Ectodermal cell (in vitro differentiated cells): ENCODE results near the gene KCND1. TPM values are rescaled to one million over a fixed set of nuclear protein-coding genes. Genes with fewer than 3 reads are reported as not detected.
A peak's percentile ranks its signal among the peaks of the same experiment; 100 is the strongest.

Experiments
- H3K27ac ChIP-seq: 2 replicates; pipeline ENCODE4 v1.7.0; 2013; ENCODE audit warnings: mild to moderate bottlenecking, low read depth, low read length; ENCODE audit not compliant: insufficient read depth, poor library complexity, severe bottlenecking
- H3K27me3 ChIP-seq: 2 replicates; pipeline ENCODE4 v1.7.0; 2013; ENCODE audit warnings: mild to moderate bottlenecking, low read length; ENCODE audit not compliant: insufficient read depth, control insufficient read depth, poor library complexity, severe bottlenecking
- H3K36me3 ChIP-seq: one replicate; pipeline ENCODE4 v1.7.0; 2013; ENCODE audit warnings: low read length; ENCODE audit not compliant: control insufficient read depth, insufficient read depth
- H3K4me1 ChIP-seq: one replicate; pipeline ENCODE4 v1.7.0; 2013; ENCODE audit warnings: low read length; ENCODE audit not compliant: control insufficient read depth, insufficient read depth
- H3K4me3 ChIP-seq: 2 replicates; pipeline ENCODE4 v1.7.0; 2013; ENCODE audit warnings: low read depth, low read length, control low read depth; ENCODE audit not compliant: insufficient read depth
- H3K9me3 ChIP-seq: 2 replicates; pipeline ENCODE4 v1.7.0; 2013; ENCODE audit warnings: mild to moderate bottlenecking, low read length, moderate library complexity; ENCODE audit not compliant: control insufficient read depth
- WGBS, 2 experiments: methylation state at CpG; one replicate each; pipeline ENCODE4 v1.1.7; 2013; ENCODE audit warnings: missing lambda C conversion rate in 2 of 2; 5-methylcytosine and 5-hydroxymethylcytosine counted together
- polyA plus RNA-seq, 4 experiments: library from polyadenylated mRNA; stranded (reverse); fragments of 50-300 nt; gene quantifications; one replicate each; pipeline ENCODE4 v1.2.3, GENCODE V29; 2013

The KCND1 gene
- 7.7 TPM for polyA plus RNA-seq (2013, experiment 1 of 4)
- polyA plus RNA-seq (2013, experiment 2 of 4): 7.2 TPM
- 5.9 TPM for polyA plus RNA-seq (2013, experiment 3 of 4)
- polyA plus RNA-seq (2013, experiment 4 of 4): 6.8 TPM

GRCh38 chrX:48971249-48972219, at the start of gene KCND1:
TSS of gene KCND1 (minus strand) at chrX:48971844. CDS start at chrX:48970271, 1,573 bp downstream.
- Histone ChIP-seq H3K27me3 (no peaks in the 10 kb centered on the region), H3K27ac (no peak within 1 kb of the TSS), H3K36me3 (no peaks in the 10 kb centered on the region), H3K4me1 (no peaks in the 10 kb centered on the region), H3K4me3 (peak within 1 kb of the TSS; percentile 41), H3K9me3 (no peaks in the 10 kb centered on the region)
- 3 to 5% methylated on average over 27 to 28 of the region's 28 CpGs for WGBS, 2 experiments

DNA sequence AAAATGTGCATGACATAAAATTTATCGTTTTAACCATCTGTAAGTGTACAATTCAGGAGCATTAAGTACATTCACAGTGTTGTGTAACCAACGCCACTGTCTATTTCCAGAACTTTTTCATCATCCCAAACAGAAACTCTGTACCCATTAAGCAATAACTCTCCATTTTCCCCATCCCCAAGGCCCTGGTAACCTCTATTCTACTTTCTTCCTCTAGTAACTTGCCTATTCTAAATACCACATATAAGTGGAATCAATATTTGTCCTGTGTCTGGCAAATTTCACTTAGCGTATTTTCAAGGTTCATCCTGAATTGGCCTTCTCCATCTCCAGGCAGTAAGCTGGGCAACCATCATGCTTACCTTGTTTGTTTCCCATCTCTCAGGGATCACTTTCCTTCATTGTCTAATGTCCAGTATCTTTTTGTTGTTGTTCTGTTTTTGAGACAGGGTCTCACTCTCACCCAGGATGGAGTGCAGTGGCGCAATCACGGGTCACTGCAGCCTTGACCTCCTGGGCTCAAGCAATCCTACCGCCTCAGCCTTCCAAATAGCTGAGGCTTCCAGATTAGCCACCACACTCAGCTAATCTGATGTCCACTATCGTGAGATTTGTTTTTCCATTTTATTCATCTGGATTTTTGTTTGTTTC, 48.1 kb upstream of the KCND1 start:
- Histone ChIP-seq H3K36me3 (no peaks in the 10 kb centered on the region), H3K27me3 (no peaks in the 10 kb centered on the region), H3K9me3 (no peaks in the 10 kb centered on the region), H3K4me3 (no peak overlapping the region), H3K4me1 (no peaks in the 10 kb centered on the region), H3K27ac (no peak overlapping the region)
- 87 to 94% methylated on average over 7 of the region's 7 CpGs for WGBS, 2 experiments

- Histone ChIP-seq H3K27me3 (no peaks in the 10 kb centered on the region), H3K9me3 (no peaks in the 10 kb centered on the region), H3K36me3 (no peaks in the 10 kb centered on the region), H3K27ac (no peak overlapping the region), H3K4me1 (no peaks in the 10 kb centered on the region), H3K4me3 (no peak overlapping the region)
- 98 to 100% methylated on average over 2 of the region's 2 CpGs for WGBS, 2 experiments
Observed at GRCh38 chrX:49019050-49019449, 47.4 kb upstream of the KCND1 start.

GRCh38 chrX:49003696-49004095, 32.1 kb upstream of the KCND1 start:
- Histone ChIP-seq H3K27ac (no peak overlapping the region), H3K9me3 (no peaks in the 10 kb centered on the region), H3K4me1 (no peaks in the 10 kb centered on the region), H3K4me3 (no peak overlapping the region), H3K36me3 (no peaks in the 10 kb centered on the region), H3K27me3 (no peaks in the 10 kb centered on the region)
- 92 to 100% methylated on average over 3 to 4 of the region's 5 CpGs for WGBS, 2 experiments

DNA sequence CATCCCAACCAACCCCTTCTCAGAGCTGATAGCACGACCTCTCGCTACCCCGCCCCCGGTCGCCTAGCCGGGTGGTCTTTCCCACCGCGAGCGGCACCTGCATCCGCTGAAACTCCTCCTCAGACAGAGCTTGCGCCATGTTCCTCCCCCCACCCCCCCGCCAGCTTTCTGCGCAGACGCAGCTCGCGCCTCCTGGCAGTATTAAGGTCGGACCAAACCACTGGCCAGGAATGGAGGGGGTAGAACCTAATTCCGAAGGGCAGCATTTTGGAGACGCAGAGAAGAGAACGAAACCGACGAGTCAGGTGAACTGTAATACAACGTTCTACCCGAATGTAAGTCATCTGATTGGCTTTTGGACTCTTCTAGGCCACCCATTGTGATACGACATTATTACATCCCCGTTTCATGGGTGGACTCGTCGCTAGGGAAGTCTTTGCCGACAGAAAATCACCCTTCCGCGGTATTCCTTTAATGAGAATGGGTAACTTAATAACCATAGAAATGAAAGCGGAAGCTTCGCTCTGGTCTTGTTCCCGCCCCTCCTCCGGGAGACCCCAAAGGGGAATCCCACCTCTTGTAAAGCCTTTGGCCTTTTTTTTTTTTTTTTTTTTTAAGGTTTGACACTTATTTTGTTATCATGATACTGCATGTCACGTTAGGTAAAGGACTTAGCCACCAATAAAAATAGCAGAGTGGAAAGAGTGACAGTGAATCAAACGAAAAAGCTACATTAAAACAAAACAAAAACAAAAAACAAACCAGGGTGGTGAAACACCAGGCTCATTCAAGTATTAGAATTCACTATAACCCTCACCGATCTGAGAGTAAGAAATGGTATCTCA, 30.7 kb upstream of the KCND1 start, which contains the start of gene GRIPAP1:
TSS of gene GRIPAP1 (minus strand) at position 174 of the 845 bp plus-strand sequence. CDS start at position 139, 35 bp downstream.
- H3K4me1 ChIP-seq: no peaks in the 10 kb centered on the region
- H3K36me3 ChIP-seq: no peaks in the 10 kb centered on the region
- peak within 1 kb of the TSS; percentile 98 for H3K27ac ChIP-seq
- no peaks in the 10 kb centered on the region for H3K9me3 ChIP-seq
- H3K27me3 ChIP-seq: no peaks in the 10 kb centered on the region
- peak within 1 kb of the TSS; percentile 68 for H3K4me3 ChIP-seq
- WGBS, 2 experiments: 0% methylated on average over 34 to 37 of the region's 38 CpGs

DNA sequence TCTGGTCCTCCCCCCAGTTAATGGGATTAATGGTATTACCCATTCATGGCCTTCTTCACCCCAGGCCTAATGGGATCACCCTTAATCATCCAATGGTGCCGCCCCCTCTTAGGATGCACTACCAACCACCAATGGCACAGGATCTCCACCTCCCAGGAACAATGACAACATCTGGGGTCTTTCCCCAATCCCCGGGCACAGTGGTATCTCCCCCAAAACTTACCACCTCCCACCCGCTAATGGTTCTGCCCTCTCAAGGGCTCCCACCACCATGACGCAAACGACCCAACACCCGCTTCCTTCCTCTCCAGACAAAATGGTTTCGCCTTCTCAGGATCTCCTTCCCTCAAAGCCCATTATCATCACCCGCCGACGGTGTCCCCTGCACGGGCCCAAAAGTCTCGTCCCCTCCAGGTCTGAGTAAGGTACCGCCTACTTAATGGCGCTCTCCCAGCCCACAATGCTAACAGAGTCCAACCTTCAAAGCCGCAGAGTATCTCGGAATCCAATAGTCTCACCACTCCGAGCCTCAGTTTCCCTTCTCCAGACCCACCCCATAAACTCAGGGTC, 30.0 kb upstream of the KCND1 start:
- no peaks in the 10 kb centered on the region for H3K4me1 ChIP-seq
- 2 to 3% methylated on average over 17 of the region's 17 CpGs for WGBS, 2 experiments
- no peaks in the 10 kb centered on the region for H3K27me3 ChIP-seq
- H3K36me3 ChIP-seq: no peaks in the 10 kb centered on the region
- no peaks in the 10 kb centered on the region for H3K9me3 ChIP-seq
- peak overlapping the region; percentile 98 for H3K27ac ChIP-seq
- H3K4me3 ChIP-seq: peak overlapping the region; percentile 68

DNA sequence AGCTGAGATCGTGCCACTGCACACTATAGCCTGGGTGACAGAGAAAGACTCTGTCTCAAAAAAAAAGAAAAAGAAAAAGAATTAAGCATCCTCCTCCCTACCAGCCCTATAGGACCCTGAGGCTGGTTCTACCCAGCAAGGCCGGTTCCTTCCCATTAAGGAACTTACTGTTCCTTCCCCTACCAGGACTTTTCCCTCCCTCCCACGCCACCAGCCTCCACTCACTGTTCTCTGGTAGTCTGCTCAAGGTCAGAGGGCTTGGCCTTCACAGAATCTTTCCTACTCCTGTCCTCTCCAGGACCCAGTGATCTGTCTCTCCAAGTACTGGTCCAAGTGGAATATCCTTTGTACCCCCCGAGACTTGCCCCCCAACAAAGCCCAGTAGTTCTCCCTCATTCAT, 29.0 kb upstream of the KCND1 start:
- H3K27me3 ChIP-seq: no peaks in the 10 kb centered on the region
- H3K36me3 ChIP-seq: no peaks in the 10 kb centered on the region
- no peaks in the 10 kb centered on the region for H3K9me3 ChIP-seq
- H3K27ac ChIP-seq: no peak overlapping the region
- H3K4me1 ChIP-seq: no peaks in the 10 kb centered on the region
- 92 to 97% methylated on average over 4 of the region's 4 CpGs for WGBS, 2 experiments
- peak overlapping the region; percentile 68 for H3K4me3 ChIP-seq

DNA sequence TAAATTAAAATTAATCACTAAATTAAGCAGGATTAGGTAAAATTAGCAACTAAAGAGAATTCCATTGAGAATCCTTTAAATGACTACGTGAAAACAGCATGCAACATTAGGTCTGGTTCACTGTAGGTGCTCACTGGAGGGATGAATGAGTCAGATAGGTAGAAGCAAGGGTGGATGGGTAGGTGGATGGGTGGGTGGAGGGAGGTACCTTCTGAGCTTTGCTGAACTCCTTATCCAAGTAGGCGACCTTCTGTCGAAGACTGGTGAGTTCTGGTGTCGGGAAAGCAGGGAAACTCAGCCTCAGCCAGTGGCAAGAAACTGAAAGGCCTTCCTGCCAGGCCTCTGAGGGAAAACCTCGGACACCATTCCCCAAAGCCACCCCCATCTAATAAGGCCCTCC, 27.4 kb upstream of the KCND1 start:
- Histone ChIP-seq H3K27me3 (no peaks in the 10 kb centered on the region), H3K4me1 (no peaks in the 10 kb centered on the region), H3K27ac (no peak overlapping the region), H3K9me3 (no peaks in the 10 kb centered on the region), H3K4me3 (no peak overlapping the region), H3K36me3 (no peaks in the 10 kb centered on the region)
- 99 to 100% methylated on average over 4 to 5 of the region's 5 CpGs for WGBS, 2 experiments

GRCh38 chrX:48998391-48998790, 26.7 kb upstream of the KCND1 start:
- WGBS, 2 experiments: 93 to 97% methylated on average over 2 of the region's 4 CpGs
- Histone ChIP-seq H3K36me3 (no peaks in the 10 kb centered on the region), H3K9me3 (no peaks in the 10 kb centered on the region), H3K4me1 (no peaks in the 10 kb centered on the region), H3K27me3 (no peaks in the 10 kb centered on the region), H3K4me3 (no peak overlapping the region), H3K27ac (no peak overlapping the region)
